ENCODE results near the gene TSGA10.

TSGA10 gene

DNA sequence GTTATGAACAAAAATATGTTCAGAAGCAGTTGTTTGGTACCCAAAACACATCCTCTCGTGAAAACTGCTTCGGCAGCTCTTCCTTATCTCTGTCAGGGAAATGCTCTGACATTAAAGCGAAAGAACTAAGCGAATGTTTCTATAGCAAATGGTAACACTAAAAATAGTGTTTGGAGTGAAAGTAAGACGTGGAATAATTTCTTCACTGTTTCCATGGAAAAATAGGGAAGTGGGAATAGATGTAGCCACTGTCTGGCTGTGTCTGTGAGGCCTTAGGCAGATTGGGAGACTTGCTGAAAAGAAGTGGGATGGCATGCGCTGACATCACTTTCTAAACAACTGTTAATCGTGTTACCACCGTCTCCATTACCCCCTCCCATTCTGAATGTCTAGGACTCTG lies 207.2 kb downstream of the TSGA10 start:
- DNase-seq (ENCODE audit: low read depth, low spot score): no peak

Data from ELF-1 (cell line).